ENCODE measurements around the gene C6orf58.
A peak's percentile ranks its signal among the peaks of the same experiment; 100 is the strongest.

The C6orf58 gene

DNA sequence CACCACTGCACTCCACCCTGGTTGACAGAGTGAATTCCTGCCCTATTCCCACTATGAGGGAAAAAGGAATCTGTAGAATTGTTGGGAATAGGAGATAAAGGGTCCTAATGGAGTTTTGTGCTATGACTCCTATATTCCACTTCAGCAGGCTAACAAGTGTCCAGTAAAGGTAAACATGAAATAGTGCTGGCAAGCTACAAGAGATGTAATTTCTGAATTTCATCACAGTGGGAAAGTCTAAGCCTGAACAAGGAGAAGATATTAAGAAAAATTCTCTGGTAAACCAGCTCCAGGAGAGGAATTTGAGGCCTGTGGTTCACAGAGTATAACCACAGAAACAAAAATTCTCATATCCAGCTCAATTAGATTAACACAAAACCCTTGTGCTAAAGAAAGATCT is 10.3 kb upstream of the C6orf58 start:
- Histone ChIP-seq H3K4me1 (ENCODE audit: insufficient read depth, low read length) (no peaks in the 10 kb centered on the region), H3K4me3 (ENCODE audit: low read length) (no peak overlapping the region), H3K27ac (ENCODE audit: low read length) (no peak overlapping the region), H3K27me3 (ENCODE audit: insufficient read depth, low read length) (no peaks in the 10 kb centered on the region), H3K9me3 (ENCODE audit: insufficient read depth, low read depth, low read length) (no peaks in the 10 kb centered on the region), H3K9ac (ENCODE audit: low read depth, low read length) (no peak overlapping the region), H3K36me3 (ENCODE audit: insufficient read depth, low read depth, low read length) (no peaks in the 10 kb centered on the region)

DNA sequence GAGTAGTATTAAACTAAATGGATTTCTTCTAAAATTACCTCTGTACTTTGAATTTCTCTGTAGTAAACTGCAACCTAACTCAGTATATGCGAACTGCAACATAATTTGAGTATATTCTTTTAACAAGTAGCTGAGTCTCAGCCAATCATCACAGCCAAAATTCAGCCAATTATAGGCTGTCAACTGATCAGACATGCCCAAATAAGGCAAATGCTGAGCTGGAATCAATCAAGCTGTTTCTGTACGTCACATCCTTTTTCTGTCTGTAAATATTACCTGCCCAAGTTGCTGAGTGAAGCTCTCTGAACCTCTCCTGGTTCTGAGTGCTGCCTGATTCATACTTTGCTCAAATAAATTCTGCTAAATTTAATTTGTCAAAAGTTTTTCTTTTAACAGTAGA is 9.5 kb upstream of the C6orf58 start:
- Histone ChIP-seq H3K9ac (ENCODE audit: low read depth, low read length) (no peak overlapping the region), H3K27ac (ENCODE audit: low read length) (no peak overlapping the region)

DNA sequence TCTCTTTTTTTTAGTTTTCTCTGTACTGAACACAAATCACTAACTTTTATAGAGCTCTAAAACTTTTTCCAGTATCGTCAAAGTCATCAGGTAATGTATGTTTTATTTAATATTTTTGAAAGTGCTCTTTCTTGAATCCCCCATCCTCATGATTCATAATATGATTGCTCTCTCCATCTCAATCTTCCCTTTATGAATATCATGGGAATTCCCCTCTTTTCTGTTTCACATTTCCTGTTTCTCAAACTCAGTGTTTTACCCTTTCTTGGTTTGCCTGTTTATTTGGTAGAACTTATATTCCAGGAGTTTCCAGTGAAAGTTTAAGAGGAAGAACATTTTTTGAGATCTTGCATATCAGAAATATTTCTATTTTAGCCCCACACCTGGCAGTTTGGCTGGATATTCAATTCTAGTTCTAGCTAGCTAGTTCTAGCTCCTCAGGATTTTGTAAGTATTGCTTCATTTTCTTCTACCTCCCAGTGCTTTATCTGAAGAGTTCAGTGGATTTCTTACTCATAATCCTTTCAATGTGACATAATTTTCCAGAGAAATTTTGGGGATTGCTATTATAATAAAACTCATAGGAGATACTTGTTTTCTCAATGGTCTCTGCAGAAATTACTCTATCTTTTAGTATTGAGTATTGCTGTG is 6.1 kb upstream of the C6orf58 start:
- Histone ChIP-seq H3K9ac (ENCODE audit: low read depth, low read length) (no peak overlapping the region), H3K4me3 (ENCODE audit: low read length) (no peak overlapping the region), H3K27me3 (ENCODE audit: insufficient read depth, low read length) (no peaks in the 10 kb centered on the region), H3K4me1 (ENCODE audit: insufficient read depth, low read length) (no peaks in the 10 kb centered on the region), H3K36me3 (ENCODE audit: insufficient read depth, low read depth, low read length) (no peaks in the 10 kb centered on the region), H3K27ac (ENCODE audit: low read length) (no peak overlapping the region), H3K9me3 (ENCODE audit: insufficient read depth, low read depth, low read length) (no peaks in the 10 kb centered on the region)

More for the DNA sequence above, 9.5 kb upstream of the C6orf58 start:
- no peak overlapping the region for H3K4me3 ChIP-seq (ENCODE audit: low read length)
- H3K27me3 ChIP-seq (ENCODE audit: insufficient read depth, low read length) = no peaks in the 10 kb centered on the region
- H3K9me3 ChIP-seq (ENCODE audit: insufficient read depth, low read depth, low read length) = no peaks in the 10 kb centered on the region
- no peaks in the 10 kb centered on the region for H3K4me1 ChIP-seq (ENCODE audit: insufficient read depth, low read length)
- no peaks in the 10 kb centered on the region for H3K36me3 ChIP-seq (ENCODE audit: insufficient read depth, low read depth, low read length)

DNA sequence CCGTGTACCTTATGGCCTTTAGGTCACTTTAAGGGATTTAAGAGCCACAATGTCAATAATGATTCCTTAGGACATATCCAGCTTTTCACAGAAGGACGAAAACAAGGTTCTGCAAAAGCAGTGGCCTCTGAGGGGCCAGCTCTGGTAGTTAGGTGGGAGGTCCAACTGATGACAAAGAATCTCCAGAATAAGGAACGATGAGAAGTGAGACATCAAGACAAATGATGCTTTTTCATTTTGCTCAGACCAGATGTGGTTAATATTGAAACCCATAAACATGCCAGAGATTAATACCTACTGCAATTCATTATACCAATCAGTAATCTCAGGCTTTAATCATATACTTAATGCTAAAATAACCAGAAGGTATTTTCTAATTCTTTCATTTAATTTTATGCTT is 1.9 kb downstream of the C6orf58 start:
- Histone ChIP-seq H3K9ac (ENCODE audit: low read depth, low read length) (no peak overlapping the region), H3K36me3 (ENCODE audit: insufficient read depth, low read depth, low read length) (no peaks in the 10 kb centered on the region), H3K4me3 (ENCODE audit: low read length) (no peak overlapping the region), H3K9me3 (ENCODE audit: insufficient read depth, low read depth, low read length) (no peaks in the 10 kb centered on the region), H3K4me1 (ENCODE audit: insufficient read depth, low read length) (no peaks in the 10 kb centered on the region), H3K27ac (ENCODE audit: low read length) (no peak overlapping the region), H3K27me3 (ENCODE audit: insufficient read depth, low read length) (no peaks in the 10 kb centered on the region)

DNA sequence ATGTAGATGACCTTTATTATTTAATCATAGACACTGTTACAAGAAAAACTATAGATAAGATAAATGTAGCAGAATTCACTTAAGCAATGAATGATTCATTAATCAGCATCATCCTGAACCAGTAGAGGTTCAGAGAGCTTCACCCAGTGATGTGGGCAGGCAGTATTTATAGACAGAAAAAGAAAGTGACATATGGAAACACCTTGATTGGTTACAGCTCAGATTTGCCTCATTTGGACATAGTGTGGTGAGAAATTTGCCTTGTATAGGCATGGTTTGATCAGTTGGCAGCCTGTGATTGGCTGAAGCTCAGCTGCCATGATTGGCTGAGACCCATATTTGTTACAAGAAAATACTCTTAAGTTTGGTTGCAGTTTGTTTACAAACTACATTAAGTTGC is 4.6 kb downstream of the C6orf58 start:
- Histone ChIP-seq H3K4me1 (ENCODE audit: insufficient read depth, low read length) (no peaks in the 10 kb centered on the region), H3K4me3 (ENCODE audit: low read length) (no peak overlapping the region), H3K27me3 (ENCODE audit: insufficient read depth, low read length) (no peaks in the 10 kb centered on the region), H3K9ac (ENCODE audit: low read depth, low read length) (no peak overlapping the region), H3K27ac (ENCODE audit: low read length) (no peak overlapping the region), H3K36me3 (ENCODE audit: insufficient read depth, low read depth, low read length) (no peaks in the 10 kb centered on the region), H3K9me3 (ENCODE audit: insufficient read depth, low read depth, low read length) (no peaks in the 10 kb centered on the region)

DNA sequence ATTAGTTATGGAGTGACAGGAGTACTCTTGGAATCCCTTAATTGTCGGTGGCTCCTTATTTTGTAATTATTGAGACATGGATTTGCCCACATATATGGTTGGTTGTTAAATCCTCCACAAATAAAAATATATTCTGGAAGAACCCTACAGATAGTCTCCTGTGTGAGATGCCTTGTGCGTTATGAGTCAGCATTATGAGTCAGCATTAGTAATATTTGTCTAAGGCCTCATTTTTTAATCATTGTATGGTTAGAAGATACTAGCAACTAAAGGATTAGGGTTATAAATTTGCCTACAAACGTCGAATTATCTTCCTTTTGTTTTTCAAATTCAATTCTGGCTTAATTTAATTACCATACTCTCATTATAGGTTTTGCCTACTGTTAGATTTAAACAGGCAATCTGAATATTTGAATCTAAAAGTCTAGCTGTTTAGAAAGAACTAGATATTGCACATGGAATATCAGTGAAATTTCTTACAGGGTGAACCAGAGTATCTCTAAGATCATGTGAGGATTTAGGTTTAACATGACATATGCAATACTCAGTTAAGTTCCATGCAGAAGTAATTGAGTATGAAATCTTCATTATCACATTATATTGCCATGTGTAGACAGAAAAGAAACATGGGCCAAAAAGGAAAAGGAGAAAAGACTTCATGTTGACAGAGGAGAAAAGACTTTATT is 5.9 kb downstream of the C6orf58 start:
- Histone ChIP-seq H3K36me3 (ENCODE audit: insufficient read depth, low read depth, low read length) (no peaks in the 10 kb centered on the region), H3K9me3 (ENCODE audit: insufficient read depth, low read depth, low read length) (no peaks in the 10 kb centered on the region), H3K4me1 (ENCODE audit: insufficient read depth, low read length) (no peaks in the 10 kb centered on the region), H3K27me3 (ENCODE audit: insufficient read depth, low read length) (no peaks in the 10 kb centered on the region), H3K27ac (ENCODE audit: low read length) (no peak overlapping the region), H3K4me3 (ENCODE audit: low read length) (no peak overlapping the region), H3K9ac (ENCODE audit: low read depth, low read length) (no peak overlapping the region)

DNA sequence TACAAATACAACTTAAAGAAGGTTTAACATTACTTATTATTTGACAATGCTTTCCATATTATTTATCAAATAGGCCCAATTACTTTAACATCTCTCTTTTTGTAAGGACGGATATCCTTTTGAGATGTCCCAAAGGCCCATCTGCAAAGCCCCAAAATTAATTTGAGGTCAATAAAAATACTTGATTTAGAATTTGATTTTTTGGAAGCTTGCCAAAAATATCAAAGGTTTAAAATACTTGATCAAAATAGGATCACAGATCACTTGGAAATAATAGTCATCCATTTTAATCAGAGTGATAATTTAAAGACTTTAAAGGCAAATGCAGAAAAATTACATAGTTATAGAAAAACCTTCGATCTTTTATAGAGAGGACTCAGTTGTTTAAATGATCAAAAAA is 8.1 kb downstream of the C6orf58 start:
- Histone ChIP-seq H3K9ac (ENCODE audit: low read depth, low read length) (no peak overlapping the region), H3K27ac (ENCODE audit: low read length) (no peak overlapping the region), H3K27me3 (ENCODE audit: insufficient read depth, low read length) (no peaks in the 10 kb centered on the region), H3K4me1 (ENCODE audit: insufficient read depth, low read length) (no peaks in the 10 kb centered on the region), H3K36me3 (ENCODE audit: insufficient read depth, low read depth, low read length) (no peaks in the 10 kb centered on the region), H3K9me3 (ENCODE audit: insufficient read depth, low read depth, low read length) (no peaks in the 10 kb centered on the region), H3K4me3 (ENCODE audit: low read length) (no peak overlapping the region)

DNA sequence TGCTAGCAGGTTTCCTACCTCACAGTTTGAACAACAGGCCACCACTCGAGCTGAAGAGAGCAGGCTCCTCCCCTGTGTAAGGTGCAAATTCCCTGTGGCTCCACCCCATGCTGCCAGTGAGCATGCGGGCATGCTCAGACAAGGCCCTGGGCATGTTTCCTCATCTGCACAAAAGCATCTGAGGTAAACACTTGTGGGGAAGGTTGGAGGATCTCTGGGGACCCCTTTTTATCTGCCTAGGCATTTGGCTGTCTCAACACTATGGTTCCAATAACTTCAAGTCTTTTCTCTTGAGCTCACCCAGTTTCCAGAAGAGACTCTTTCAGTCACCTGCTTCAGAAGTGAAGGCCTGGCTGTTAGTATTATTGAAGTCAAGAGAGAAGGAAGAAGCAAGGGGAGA is 9.4 kb downstream of the C6orf58 start:
- no peak overlapping the region for H3K4me3 ChIP-seq (ENCODE audit: low read length)
- H3K9ac ChIP-seq (ENCODE audit: low read depth, low read length) = no peak overlapping the region

DNA sequence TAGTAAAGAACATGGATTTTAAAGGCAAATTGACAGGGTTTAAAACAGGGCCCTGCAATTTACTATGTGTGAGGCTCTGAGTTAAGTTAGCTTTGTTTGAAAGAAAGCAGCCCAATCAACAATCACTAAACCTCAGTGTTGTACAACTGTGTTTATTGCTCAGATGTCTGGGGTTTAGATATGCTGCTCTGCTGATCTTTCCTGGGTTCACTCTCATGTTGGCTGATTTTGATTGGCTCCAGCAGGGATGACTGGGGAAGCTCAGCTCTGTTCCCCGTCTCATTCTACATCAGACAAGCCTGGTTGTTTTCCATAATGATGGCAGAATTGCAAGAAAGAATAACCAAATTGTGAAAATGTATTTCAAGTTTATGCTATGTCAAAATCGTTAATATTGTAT is 10.9 kb downstream of the C6orf58 start:
- Histone ChIP-seq H3K4me3 (ENCODE audit: low read length) (no peak overlapping the region), H3K9ac (ENCODE audit: low read depth, low read length) (no peak overlapping the region), H3K36me3 (ENCODE audit: insufficient read depth, low read depth, low read length) (no peaks in the 10 kb centered on the region), H3K27ac (ENCODE audit: low read length) (no peak overlapping the region), H3K4me1 (ENCODE audit: insufficient read depth, low read length) (no peaks in the 10 kb centered on the region), H3K27me3 (ENCODE audit: insufficient read depth, low read length) (no peaks in the 10 kb centered on the region), H3K9me3 (ENCODE audit: insufficient read depth, low read depth, low read length) (no peaks in the 10 kb centered on the region)

More for the DNA sequence above, 9.4 kb downstream of the C6orf58 start:
- no peaks in the 10 kb centered on the region for H3K27me3 ChIP-seq (ENCODE audit: insufficient read depth, low read length)
- H3K4me1 ChIP-seq (ENCODE audit: insufficient read depth, low read length) = no peaks in the 10 kb centered on the region
- H3K9me3 ChIP-seq (ENCODE audit: insufficient read depth, low read depth, low read length) = no peaks in the 10 kb centered on the region
- H3K36me3 ChIP-seq (ENCODE audit: insufficient read depth, low read depth, low read length) = no peaks in the 10 kb centered on the region
- no peak overlapping the region for H3K27ac ChIP-seq (ENCODE audit: low read length)

DNA sequence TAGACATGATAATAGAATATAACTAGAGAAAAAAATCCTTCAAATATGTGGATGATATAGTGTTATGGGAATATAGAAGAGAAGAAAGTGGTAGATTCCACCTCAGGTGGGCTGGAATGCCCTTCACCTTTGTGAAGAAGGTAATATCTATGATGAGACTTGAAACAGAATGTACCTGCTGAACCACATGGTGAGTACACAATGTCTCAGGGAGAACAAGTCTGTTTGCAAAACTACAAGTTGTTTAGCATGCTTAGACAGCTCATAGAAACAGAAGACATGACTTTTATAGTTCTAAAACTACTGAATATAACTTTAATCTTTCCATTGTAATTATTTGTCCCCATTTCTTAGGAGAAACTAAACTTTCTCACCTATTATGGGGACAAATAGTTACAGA is 12.2 kb downstream of the C6orf58 start:
- no peak overlapping the region for H3K4me3 ChIP-seq (ENCODE audit: low read length)
- no peak overlapping the region for H3K9ac ChIP-seq (ENCODE audit: low read depth, low read length)
- H3K27me3 ChIP-seq (ENCODE audit: insufficient read depth, low read length) = no peaks in the 10 kb centered on the region
- no peaks in the 10 kb centered on the region for H3K9me3 ChIP-seq (ENCODE audit: insufficient read depth, low read depth, low read length)
- no peaks in the 10 kb centered on the region for H3K36me3 ChIP-seq (ENCODE audit: insufficient read depth, low read depth, low read length)
- no peaks in the 10 kb centered on the region for H3K4me1 ChIP-seq (ENCODE audit: insufficient read depth, low read length)
- H3K27ac ChIP-seq (ENCODE audit: low read length) = no peak overlapping the region

DNA sequence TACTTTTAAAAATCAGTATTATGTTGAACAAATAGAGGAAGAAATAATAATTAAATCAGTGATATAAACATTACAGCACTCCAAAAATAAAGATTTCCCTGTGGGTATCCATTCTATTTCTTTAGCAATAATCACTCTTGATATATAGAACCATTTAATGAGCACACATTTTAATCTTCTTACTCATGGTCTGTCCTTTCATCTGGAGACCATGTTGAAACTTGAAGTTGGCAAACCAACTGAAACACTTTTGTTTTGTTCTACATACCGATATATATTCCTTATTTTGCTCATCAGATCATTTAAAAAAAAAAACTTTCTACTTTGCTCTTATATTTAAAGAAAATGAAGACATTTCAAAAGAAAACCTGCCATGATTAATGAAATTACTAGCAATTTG is 13.4 kb downstream of the C6orf58 start:
- Histone ChIP-seq H3K4me3 (ENCODE audit: low read length) (no peak overlapping the region), H3K9me3 (ENCODE audit: insufficient read depth, low read depth, low read length) (no peaks in the 10 kb centered on the region), H3K27me3 (ENCODE audit: insufficient read depth, low read length) (no peaks in the 10 kb centered on the region), H3K9ac (ENCODE audit: low read depth, low read length) (no peak overlapping the region), H3K27ac (ENCODE audit: low read length) (no peak overlapping the region), H3K4me1 (ENCODE audit: insufficient read depth, low read length) (no peaks in the 10 kb centered on the region), H3K36me3 (ENCODE audit: insufficient read depth, low read depth, low read length) (no peaks in the 10 kb centered on the region)

DNA sequence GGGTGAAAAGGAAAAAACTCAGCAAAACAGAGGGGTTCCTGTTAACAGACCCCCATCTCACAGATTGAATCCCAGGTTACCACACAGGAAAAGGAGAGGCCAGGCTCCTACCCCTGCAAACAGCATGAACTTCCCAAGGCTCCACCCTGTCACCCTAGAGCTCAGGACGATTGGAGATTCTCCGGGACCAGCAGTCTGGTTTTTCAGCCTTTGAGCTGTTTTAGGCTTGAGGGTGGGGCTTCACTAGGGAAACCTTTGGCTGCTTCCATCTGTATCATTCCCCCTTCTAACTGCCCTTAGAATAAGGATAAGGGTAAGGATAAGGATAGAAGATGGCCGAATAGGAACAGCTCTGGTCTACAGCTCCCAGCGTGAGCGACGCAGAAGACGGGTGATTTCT is 16.0 kb downstream of the C6orf58 start:
- Histone ChIP-seq H3K27ac (ENCODE audit: low read length) (no peak overlapping the region), H3K4me3 (ENCODE audit: low read length) (0 out of 2 replicates have a peak overlapping the region, but pooled peaks have one; percentile 5), H3K27me3 (ENCODE audit: insufficient read depth, low read length) (no peaks in the 10 kb centered on the region), H3K4me1 (ENCODE audit: insufficient read depth, low read length) (no peaks in the 10 kb centered on the region), H3K9ac (ENCODE audit: low read depth, low read length) (no peak overlapping the region), H3K36me3 (ENCODE audit: insufficient read depth, low read depth, low read length) (no peaks in the 10 kb centered on the region), H3K9me3 (ENCODE audit: insufficient read depth, low read depth, low read length) (no peaks in the 10 kb centered on the region)
